Lower leg skin (tissue), 4 donors: ENCODE data around the gene HMCES. TPM values are rescaled to one million over a fixed set of nuclear protein-coding genes. Genes with fewer than 3 reads are reported as not detected.

ENCODE experiments used
- DNase-seq, 2 donors: peaks; one replicate each; pipeline ENCODE4 v3.0.0-alpha.2; 2019; ENCODE audit warnings: low spot score in 2 of 2
- H3K4me3 ChIP-seq: fragments of 200-600 bp; sonication (generic); 2 replicates; pipeline ENCODE4 v1.5.1; 2017; ENCODE audit warnings: mild to moderate bottlenecking, low read depth; ENCODE audit not compliant: poor library complexity, severe bottlenecking
- CTCF ChIP-seq, 3 donors: fragments of 450-650 bp; IDR thresholded peaks; one replicate each; pipeline ENCODE4 v1.5.1; 2016; ENCODE audit warnings: antibody characterized with exemption in 3 of 3, mild to moderate bottlenecking in 3 of 3, moderate library complexity in 2 of 3
- POLR2A ChIP-seq, 2 donors: fragments of 450-650 bp; IDR thresholded peaks; one replicate each; pipeline ENCODE4 v1.6.1; 2016 to 2017; ENCODE audit warnings: antibody characterized with exemption in 2 of 2, mild to moderate bottlenecking in 1 of 2, moderate library complexity in 1 of 2
- WGBS, 2 donors: methylation state at CpG; one replicate each; pipeline ENCODE4 v1.1.5; 2018; 5-methylcytosine and 5-hydroxymethylcytosine counted together
- intact Hi-C: fragments of 100-400 bp; cut with DNase I; formaldehyde crosslinking; loops from one replicate; pipeline ENCODE4 v1.15.0; 2023; ENCODE audit warnings: low total_unique reads
- total RNA-seq, 4 donors: library from RNA; depleted of rRNA; stranded (reverse); fragments of >200 nt; gene quantifications; one replicate each; pipeline ENCODE4 v1.1.0, GENCODE V29; 2016

Gene HMCES
- total RNA-seq, 4 donors from 2014 or later, result 25.2 to 34.9 (median 34.4) TPM

GRCh38 chr3:129271674-129272073 is 7.0 kb upstream of the HMCES start:
- TF ChIP-seq CTCF (IDR thresholded peaks at IDR 0.05) (no peak), POLR2A (IDR thresholded peaks at IDR 0.05) (no peak)
- intact Hi-C loops, result no loop called here
- 93 to 95% methylated on average over 11 of the region's 11 CpGs for WGBS, 2 donors
- peak in 1 of 2 donors; percentile 39 for DNase-seq
- H3K4me3 ChIP-seq, result no peak overlapping the region

GRCh38 chr3:129276385-129276784 is 2.3 kb upstream of the HMCES start:
- WGBS, 2 donors, result 70 to 71% methylated on average over 2 of the region's 2 CpGs
- intact Hi-C loops, result no loop called here
- no peak overlapping the region for H3K4me3 ChIP-seq
- TF ChIP-seq POLR2A (IDR thresholded peaks at IDR 0.05) (no peak), CTCF (IDR thresholded peaks at IDR 0.05) (no peak)
- DNase-seq, result peak in 1 of 2 donors; percentile 36

GRCh38 chr3:129277829-129278271 is 820 bp upstream of the HMCES start:
- intact Hi-C loops, result no loop called here
- no peak overlapping the region for H3K4me3 ChIP-seq
- no peak for TF ChIP-seq CTCF (IDR thresholded peaks at IDR 0.05)
- WGBS, 2 donors, result 58 to 64% methylated on average over 11 of the region's 11 CpGs
- DNase-seq, result peak in 1 of 2 donors; percentile 18

GRCh38 chr3:129278966-129279906 is 566 bp downstream of the HMCES start:
- H3K4me3 ChIP-seq, result peak overlapping the region; percentile 85
- TF ChIP-seq CTCF (IDR thresholded peaks at IDR 0.05), result no peak
- TF ChIP-seq POLR2A (IDR thresholded peaks at IDR 0.05), result no peak
- WGBS, 2 donors, result 1 to 2% methylated on average over 50 to 74 of the region's 82 CpGs
- peak; percentile 24 to 89 for DNase-seq
- intact Hi-C loops, result no loop called here

- intact Hi-C loops, result no loop called here
- TF ChIP-seq CTCF (IDR thresholded peaks at IDR 0.05) (no peak), POLR2A (IDR thresholded peaks at IDR 0.05) (no peak)
- H3K4me3 ChIP-seq, result no peak overlapping the region
- WGBS, 2 donors, result 80 to 91% methylated on average over 2 of the region's 2 CpGs
- no peak for DNase-seq
These were observed 1.5 kb downstream of the HMCES start for GRCh38 chr3:129280183-129280582.
